Left lobe of liver (tissue), 2 donors: ENCODE results near the gene IRX6. TPM values are rescaled to one million over a fixed set of nuclear protein-coding genes. Genes with fewer than 3 reads are reported as not detected.

ENCODE experiments used
- ATAC-seq: fragments of 200-7000 bp; cut with Tn5 transposase; one replicate; pipeline ENCODE4 v1.9.1; 2020; ENCODE audit warnings: mild to moderate bottlenecking, moderate library complexity
- DNase-seq: peaks from one replicate; pipeline ENCODE4 v3.0.0-alpha.2; 2020; ENCODE audit warnings: low spot score
- total RNA-seq: library from RNA; stranded (reverse); gene quantifications from one replicate; pipeline ENCODE4 v1.2.1, GENCODE V29; 2021
- donor health status: DM: no; HTN: no; CAD: no; lungs with moderate emphysema.
- donor health status: DM: no; HTN: yes; CAD: no.

Gene IRX6
- total RNA-seq, 1 donor from 2014 or later: not detected

DNA sequence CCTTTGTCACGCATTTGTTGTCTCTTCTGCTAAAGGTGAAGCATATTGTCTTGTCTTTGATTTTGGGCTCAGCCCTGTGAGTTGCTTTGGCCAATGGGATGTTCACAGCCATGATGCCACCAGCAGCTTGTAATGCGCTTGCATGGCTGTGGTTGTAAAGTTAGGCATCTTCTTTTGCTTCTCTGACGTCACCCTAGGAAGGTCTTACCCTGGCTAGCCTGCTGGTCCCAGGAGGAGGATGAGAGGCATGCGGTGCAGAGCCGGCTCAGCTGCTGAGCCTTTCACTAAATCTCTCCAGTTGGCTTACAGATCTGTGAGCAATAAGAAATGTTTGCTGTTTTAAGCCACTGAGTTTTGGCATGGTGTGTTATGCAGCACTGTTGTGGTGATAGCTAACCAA is 40.8 kb downstream of the IRX6 start:
- DNase-seq: no peak
- no peak for ATAC-seq

DNA sequence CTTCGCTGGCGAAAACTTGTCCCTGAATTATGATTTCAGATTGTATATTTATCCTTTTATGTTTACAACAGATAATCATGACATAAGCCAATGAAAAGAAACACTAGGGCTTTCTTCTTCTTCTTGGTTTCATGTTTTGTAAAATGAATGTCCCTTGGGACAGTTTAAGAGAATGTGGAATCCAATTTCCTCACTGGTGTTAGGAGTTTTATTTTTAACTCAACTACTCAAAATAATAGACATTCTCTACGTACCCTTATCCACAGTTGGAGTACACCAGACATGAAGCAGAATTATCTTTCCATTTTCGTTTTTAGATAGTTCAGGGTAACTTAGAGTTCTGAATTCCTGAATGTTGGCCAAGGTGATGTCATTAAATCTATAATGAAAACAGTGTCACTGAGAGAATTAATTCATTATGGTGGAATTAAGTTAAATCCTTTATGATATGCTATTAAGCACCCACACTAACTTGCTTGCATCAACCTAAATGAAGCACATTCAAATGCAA is 43.4 kb downstream of the IRX6 start:
- ATAC-seq: no peak

DNA sequence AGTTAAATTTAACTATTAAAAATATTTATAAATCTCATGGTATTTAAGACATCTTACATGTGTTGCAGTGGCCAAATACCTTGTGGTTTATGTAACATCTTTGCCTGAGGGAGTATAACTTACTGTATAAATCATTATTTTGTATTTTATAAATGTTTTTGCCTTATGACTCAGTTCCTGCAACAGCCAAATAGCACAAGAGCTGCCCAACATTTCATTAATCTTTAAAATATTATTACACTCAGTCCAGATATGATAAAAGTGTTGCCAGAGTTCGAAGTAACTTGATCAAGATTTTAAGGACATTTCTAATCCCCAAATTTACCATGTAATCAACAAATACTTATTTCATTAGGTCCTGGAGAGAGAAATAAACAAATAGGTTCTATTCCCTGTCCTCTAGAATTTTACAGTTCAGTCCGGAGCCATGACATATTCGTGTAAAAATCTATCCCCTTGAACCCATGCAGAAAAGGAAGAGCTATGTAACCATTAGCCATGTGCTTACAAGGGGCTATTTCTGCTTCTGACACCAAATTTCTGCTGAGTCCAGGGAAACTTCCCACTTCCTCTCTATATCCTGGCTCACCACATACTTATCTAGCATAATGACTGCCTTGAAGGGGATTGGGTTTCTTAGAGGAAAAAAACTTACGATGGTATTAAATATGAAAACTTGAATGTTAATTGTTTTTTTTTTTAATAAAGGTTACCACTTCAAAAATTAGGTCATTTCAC is 44.0 kb downstream of the IRX6 start:
- peak; percentile 26 for ATAC-seq
- DNase-seq: no peak

More for the DNA sequence above, 43.4 kb downstream of the IRX6 start:
- DNase-seq: no peak

DNA sequence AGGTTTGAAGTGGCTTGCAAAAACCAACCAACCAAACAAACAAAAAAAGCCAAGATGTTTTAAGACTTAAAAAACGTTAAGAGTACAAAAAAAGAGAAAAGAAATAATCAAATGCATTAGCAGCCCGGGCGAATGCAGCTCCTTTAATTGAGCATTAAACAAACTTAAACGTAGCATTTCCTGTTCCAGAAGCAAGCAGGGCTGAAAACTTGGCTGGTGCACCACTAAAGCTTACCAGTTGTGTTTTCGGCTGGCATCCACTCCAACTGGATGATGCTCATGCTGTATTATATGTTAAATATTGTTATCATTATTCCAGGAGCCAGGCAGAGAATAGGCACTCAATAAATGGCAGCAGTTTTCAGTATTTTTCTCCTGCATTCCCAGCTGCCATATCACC is 45.1 kb downstream of the IRX6 start:
- ATAC-seq (no peak), DNase-seq (no peak)

DNA sequence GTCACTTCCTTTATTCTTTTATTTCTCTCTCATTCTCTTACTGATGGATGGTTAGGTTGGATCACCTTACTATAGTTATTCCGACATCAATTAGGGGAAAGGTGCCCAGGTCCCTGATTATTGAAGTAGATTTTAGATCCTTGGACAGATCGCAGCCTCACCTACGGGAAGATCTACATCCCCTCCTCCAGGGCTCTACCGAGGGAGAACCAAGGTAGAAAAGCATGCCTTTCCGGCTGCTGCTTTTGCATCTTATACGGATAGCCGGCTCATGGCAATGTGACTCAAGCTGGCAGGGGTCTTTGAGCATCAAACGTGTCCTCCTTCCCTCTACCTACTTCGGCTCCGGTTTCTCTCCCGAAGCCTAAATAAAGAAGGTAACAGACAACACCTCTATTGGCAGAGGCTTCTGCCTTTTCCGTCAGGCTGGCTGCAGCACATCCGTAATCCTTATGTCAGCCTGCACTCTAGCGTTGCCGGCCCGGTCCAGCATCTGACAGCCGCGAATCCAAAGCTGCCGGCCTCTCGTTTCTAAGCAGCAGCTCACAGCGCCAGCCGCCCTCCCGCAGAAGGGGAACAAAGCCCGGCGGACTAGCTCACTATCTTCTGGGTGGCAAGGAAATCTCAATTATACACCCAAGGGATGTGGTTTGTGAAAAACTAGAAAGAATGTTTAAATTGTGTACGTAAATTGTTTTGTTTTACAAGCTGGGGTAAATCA is 46.9 kb downstream of the IRX6 start:
- ATAC-seq (peak; percentile 70), DNase-seq (no peak)

DNA sequence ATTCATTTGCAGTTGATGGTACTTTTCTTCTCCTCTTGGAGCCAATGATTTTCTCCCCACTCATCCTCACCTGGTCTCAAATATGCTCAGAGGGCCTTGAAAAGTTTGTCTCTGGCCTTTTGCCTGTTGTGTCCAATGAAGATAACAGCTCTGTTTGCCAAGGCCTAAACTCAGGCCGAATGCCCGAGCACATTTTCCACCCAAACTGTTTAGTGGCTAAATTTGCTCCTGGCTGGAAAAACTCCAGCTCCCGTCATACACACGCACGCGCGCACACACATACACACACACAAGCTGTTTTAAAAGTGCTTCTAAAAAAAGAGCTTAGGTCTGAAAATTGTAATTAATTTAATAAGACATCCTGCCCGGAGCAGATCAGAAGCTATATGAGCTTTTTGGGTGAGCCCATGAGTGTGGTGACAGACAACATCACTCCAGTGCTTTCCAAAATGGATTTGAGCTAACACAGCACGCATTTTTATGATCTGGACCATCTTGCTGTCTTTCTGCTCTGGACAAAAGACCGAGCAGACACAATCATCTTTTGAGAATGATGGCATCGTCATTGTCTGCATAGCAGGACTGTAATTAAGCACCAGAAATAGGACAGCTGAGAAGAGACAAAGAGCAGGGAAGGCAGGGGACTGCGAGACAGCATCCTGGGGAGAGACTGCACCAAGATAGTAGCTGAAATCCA is 48.9 kb downstream of the IRX6 start:
- ATAC-seq (no peak), DNase-seq (no peak)

DNA sequence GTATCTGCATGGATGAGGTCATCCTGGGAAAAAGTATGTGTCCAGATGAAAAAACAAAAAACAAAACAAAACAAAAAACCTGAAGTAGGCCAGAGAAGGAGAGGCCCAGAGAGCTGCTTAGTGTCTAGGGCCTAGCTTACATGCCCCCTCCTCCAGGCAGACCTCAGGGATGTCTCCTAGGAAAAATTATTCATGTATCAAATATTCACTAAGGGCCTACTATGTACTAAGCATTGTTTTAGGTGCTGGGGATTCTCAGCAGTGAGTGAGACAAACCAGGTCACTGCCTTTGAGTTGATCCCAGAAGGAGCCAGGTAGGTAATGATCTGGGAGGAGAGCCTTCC is 49.5 kb downstream of the IRX6 start:
- DNase-seq (no peak), ATAC-seq (no peak)

DNA sequence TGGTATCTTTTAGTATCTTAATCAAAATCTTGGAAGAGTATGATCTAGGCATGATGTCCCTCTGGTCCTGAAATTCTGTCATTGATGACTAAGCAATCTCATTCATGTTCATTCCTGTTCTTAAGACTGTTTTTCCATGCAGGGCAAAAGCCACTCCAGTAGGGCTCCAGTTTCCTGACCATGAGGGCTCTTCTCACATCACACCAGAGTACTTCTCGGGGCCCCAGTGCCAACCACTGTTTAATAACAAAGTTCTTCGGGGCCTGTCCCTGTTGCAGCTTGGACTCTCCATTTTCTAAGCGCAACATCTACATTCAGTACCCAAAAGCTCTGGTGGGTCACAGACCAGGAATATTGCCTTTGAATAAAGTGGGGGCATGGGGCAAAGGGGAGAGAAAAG is 52.0 kb downstream of the IRX6 start:
- ATAC-seq: no peak

DNA sequence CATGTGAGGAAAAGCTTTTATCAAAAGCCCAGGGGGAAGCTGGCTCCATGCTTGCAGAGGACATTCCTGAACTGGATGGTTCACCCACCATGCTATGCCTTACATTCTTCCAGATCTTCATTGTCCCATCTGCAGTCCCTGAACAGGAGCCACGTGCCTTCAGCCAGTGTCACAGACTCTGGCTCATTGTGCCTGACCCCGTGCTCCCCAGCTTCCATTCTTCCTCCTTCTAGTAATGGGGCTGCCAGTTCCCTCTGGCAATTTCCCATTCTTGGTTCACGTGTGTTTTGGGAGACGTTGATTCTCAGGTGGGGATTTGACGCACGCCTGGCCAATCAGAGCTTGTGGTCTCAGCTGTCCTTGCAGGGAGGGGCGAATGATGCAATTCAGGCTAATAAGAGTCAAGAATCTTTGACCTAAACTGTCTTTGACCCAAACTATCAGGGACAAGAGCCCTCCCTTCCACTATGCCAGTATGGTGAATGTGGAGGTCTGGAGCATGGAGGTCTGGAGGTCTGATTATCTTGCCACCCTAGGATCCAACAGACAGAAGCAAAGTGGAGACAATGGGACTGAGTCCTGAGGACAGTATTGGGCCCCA is 52.7 kb downstream of the IRX6 start:
- ATAC-seq: no peak
- DNase-seq: no peak

More for the DNA sequence above, 52.0 kb downstream of the IRX6 start:
- no peak for DNase-seq

DNA sequence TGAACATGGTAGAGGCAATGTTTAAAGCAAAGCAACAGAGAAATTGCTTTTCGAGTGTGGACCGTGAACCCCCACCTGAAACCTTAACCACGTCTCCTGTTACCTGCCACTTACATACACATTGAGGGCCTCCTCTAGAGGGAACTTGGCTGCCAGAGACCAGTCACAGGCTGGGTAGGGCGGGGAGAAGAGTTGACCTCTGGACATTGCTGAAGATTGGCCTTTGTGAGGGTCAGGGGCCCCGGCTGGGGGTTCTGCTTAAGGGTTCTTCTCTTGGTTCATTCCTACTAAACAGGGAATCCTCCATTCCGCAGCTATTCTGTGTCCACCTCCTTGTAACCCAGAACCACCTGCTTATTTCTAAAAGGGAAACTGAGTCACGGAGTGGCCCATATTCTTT is 53.8 kb downstream of the IRX6 start:
- ATAC-seq (no peak), DNase-seq (no peak)

DNA sequence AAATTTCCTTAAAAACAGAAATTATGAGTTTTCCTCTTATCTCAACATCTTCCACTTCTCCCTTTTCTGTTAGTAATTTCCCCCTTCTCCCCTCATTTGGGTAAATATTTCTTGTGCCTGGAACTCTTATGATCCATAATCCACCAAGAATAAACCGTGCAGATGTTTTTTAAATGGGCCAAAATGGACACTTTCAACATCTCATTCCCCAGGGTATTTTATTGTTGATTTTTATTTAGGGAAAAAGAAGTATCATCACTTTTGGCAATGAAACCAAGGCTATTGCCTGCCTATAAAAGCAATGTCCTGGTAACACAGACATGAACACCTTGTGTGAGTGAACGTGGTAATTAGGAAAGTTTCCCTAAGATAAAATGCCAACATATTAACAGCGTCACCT is 54.6 kb downstream of the IRX6 start:
- DNase-seq: no peak

DNA sequence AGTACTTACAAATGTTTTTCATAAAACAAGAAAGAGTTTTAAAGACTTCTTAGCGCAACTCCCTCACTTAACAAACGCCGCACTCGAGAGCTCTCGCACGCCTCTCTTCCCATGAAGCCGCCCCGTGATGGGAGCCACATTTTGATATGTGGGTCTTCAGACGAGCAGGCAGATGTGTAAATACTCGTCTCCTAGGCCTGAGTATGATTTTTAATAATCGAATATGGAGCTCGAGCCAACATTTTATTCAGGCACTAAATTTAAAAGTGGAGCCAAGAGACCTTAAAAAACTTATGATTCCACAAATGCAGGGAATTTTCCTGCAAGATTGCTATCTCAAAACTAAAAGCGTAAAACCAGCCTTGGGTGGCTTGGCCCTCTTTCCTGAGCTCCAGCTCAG is 55.4 kb downstream of the IRX6 start:
- no peak for ATAC-seq
- DNase-seq: no peak

More for the DNA sequence above, 54.6 kb downstream of the IRX6 start:
- no peak for ATAC-seq

DNA sequence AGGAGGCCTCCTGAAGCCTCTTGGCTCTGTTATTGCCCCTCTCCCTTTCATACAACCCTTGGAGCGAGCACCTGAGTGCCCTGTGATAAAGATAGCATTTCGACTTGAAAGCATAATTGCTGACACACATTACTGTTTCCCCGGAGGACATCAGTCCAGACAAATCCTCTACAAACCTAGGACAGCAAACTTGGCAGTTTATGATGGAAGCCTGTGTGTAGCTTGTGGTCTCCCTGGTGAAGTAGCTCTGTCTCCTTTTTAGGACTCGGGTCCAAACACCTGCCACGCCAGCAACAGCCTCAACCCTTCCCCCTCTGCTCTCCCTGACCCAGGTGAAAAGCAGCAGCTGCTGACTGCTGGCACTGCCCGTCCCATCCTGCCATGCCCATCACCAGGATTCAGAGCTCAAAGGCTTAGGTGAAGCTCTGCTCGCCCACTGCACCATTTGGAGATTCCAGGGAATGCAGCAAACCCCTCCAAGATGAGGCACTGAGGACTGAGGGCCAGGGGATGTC is 55.9 kb downstream of the IRX6 start:
- ATAC-seq (no peak), DNase-seq (no peak)

Other genes starting within 250 kb of the IRX6 start
- gene MMP2, start 155.0 kb downstream of the IRX6 start, total RNA-seq: 5.4 TPM
- 1.6 TPM for gene LPCAT2, start 184.9 kb downstream of the IRX6 start, total RNA-seq
- not detected for gene CAPNS2, start 242.5 kb downstream of the IRX6 start, total RNA-seq